GM12892 (cell line): ENCODE data around the gene PCDHGA1.

ENCODE experiments used
- POLR2A ChIP-seq: IDR thresholded peaks from 2 replicates; pipeline ENCODE4 v1.6.1; 2011; ENCODE audit warnings: low read depth, low read length, control low read depth
- POLR2AphosphoS5 ChIP-seq: IDR thresholded peaks from 2 replicates; pipeline ENCODE4 v1.6.1; 2011; ENCODE audit warnings: low read depth, low read length, control low read depth
- TAF1 ChIP-seq: IDR thresholded peaks from 2 replicates; pipeline ENCODE4 v1.6.1; 2011; ENCODE audit warnings: low read depth, mild to moderate bottlenecking, control low read depth, low read length, borderline replicate concordance

DNA sequence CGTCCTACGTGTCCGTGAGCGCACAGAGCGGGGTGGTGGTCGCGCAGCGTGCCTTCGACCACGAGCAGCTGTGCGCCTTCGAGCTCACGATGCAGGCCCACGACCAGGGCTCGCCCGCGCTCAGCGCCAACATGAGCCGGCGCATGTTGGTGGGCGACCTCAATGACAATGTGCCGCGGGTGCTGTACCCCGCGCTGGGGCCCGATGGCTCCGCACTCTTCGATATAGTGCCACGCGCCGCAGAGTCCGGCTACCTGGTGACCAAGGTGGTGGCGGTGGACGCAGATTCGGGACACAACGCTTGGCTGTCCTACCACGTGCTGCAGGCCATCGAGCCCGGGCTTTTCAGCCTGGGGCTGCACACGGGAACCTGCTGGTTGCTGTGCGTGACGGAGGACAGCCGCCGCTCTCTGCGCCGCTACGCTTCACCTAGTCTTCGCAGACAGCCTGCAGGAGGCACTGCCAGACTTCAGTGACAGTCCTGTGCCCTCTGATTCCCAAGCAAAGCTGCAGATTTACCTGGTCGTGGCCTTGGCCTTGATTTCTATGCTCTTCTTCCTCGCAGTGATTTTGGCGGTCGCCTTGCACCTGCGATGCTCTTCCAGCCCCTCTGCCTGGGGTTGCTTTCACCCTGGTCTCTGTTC, 97.6 kb downstream of the PCDHGA1 start:
- TF ChIP-seq POLR2A (no peak), TAF1 (no peak), POLR2AphosphoS5 (no peak)
